Neural crest cell (in vitro differentiated cells): Measurements from ENCODE around the gene SPRED1. TPM values are rescaled to one million over a fixed set of nuclear protein-coding genes. Genes with fewer than 3 reads are reported as not detected.
"Not testable (repeated sequence)": the region's sequence is repeated elsewhere in the genome, so short reads cannot be mapped to it uniquely, and the experiment has no call there.

Source experiments
- DNase-seq: peaks from one replicate; pipeline ENCODE4 v3.0.0; 2021; ENCODE audit warnings: low read depth, mixed read lengths, low spot score
- H3K27ac Mint-ChIP-seq: one replicate; pipeline ENCODE4 v1.8.0; 2021; ENCODE audit warnings: mild to moderate bottlenecking, mixed read lengths; ENCODE audit not compliant: unreplicated experiment
- H3K27me3 Mint-ChIP-seq: 2 replicates; pipeline ENCODE4 v1.8.0; 2021; ENCODE audit warnings: low read depth, mild to moderate bottlenecking, mixed read lengths
- H3K36me3 Mint-ChIP-seq: 2 replicates; pipeline ENCODE4 v1.8.0; 2021; ENCODE audit warnings: low read depth, mild to moderate bottlenecking, mixed read lengths
- H3K4me1 Mint-ChIP-seq: 2 replicates; pipeline ENCODE4 v1.8.0; 2021; ENCODE audit warnings: mixed read lengths
- H3K4me3 Mint-ChIP-seq: one replicate; pipeline ENCODE4 v1.8.0; 2021; ENCODE audit warnings: mild to moderate bottlenecking, mixed read lengths
- H3K9me3 Mint-ChIP-seq: 2 replicates; pipeline ENCODE4 v1.8.0; 2021; ENCODE audit warnings: mixed read lengths
- CTCF ChIP-seq: fragments of 200-600 bp; sonication (generic); conservative IDR thresholded peaks from 2 replicates; pipeline ENCODE4 v1.5.0; 2021; ENCODE audit warnings: antibody characterized with exemption, mild to moderate bottlenecking
- total RNA-seq: library from RNA; stranded (reverse); gene quantifications from 2 replicates; pipeline ENCODE4 v1.2.1, GENCODE V29; 2021

SPRED1 gene
- total RNA-seq, 1 donor from 2014 or later: 44.2 TPM

DNA sequence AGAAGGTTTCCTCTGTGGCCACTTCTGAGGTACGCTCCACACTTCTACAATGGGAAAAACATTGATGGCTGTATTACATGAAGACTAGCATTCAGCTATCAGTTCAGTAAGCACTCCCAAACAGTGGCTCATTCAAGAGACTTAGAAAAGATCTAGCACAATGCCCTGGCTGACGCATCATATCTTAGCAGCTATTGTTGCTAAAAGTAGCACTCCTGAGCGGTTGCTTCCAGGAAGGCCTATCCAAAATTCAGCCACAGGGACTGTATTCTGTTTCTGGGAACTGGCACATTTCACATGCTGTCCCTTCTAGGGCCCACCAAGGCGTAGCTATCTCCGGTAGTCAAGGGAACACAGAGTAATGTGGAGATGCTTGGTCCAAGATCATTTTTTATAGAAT lies 21.2 kb upstream of the SPRED1 start:
- H3K27ac Mint-ChIP-seq: no peak overlapping the region
- DNase-seq: no peak
- TF ChIP-seq CTCF: no peak
- no peaks in the 10 kb centered on the region for H3K9me3 Mint-ChIP-seq
- H3K36me3 Mint-ChIP-seq: no peaks in the 10 kb centered on the region
- H3K4me3 Mint-ChIP-seq: no peak overlapping the region
- peaks cover 40% of the 10 kb centered on the region for H3K4me1 Mint-ChIP-seq
- H3K27me3 Mint-ChIP-seq: no peaks in the 10 kb centered on the region

- H3K4me1 Mint-ChIP-seq, H3K9me3 Mint-ChIP-seq, DNase-seq, H3K36me3 Mint-ChIP-seq, H3K27me3 Mint-ChIP-seq, H3K4me3 Mint-ChIP-seq, H3K27ac Mint-ChIP-seq: not testable (repeated sequence)
Observed at GRCh38 chr15:38237021-38237420, 15.6 kb upstream of the SPRED1 start.

- DNase-seq: no peak
- no peaks in the 10 kb centered on the region for H3K27me3 Mint-ChIP-seq
- no peak for TF ChIP-seq CTCF
- H3K4me1 Mint-ChIP-seq: no peaks in the 10 kb centered on the region
- H3K27ac Mint-ChIP-seq: no peak overlapping the region
- H3K9me3 Mint-ChIP-seq: peaks cover 3% of the 10 kb centered on the region
- no peaks in the 10 kb centered on the region for H3K36me3 Mint-ChIP-seq
- H3K4me3 Mint-ChIP-seq: no peak overlapping the region
Observed at GRCh38 chr15:38238311-38238710, 14.3 kb upstream of the SPRED1 start.

- no peak for DNase-seq
- no peak for TF ChIP-seq CTCF
- H3K4me3 Mint-ChIP-seq: no peak overlapping the region
- no peaks in the 10 kb centered on the region for H3K27me3 Mint-ChIP-seq
- peaks cover 3% of the 10 kb centered on the region for H3K9me3 Mint-ChIP-seq
- H3K36me3 Mint-ChIP-seq: no peaks in the 10 kb centered on the region
- peaks cover 4% of the 10 kb centered on the region for H3K4me1 Mint-ChIP-seq
- H3K27ac Mint-ChIP-seq: no peak overlapping the region
Observed at GRCh38 chr15:38242055-38242454, 10.6 kb upstream of the SPRED1 start.

DNA sequence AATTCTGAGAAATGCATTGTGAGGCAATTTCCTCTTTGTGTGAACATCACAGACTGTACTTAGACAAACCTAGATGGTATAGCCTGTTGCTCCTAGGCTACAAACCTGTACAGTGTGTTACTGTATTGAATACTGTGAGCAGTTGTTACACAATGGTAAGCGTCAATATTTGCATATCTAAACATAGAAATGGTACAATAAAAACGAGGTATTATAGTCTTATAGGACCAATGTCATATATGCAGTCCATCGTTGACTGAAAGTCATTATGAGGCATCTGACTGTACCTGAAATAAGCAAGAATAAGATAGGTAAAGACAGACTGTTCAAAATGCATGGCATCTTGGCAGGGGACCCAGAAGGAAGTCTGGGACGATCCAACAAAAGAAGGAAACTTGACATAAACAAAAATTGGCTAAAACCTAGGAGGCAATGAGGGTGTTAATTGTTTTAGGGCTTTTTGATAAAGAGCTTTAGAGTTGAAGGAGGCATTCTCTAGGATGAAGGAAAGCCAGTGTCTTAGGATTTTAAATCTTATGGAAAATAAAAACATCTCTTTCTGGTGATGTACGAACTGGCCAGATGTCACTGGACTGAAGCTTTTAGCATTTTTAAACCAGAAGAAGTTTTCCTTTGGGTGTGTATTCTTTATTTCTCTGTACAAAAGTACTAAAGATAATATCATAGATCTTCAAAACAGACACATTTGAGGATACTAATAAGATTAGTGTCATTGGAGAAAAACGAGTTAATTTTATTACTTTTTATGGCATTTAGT lies 9.2 kb upstream of the SPRED1 start:
- Mint-ChIP-seq H3K9me3 (peaks cover 3% of the 10 kb centered on the region), H3K27ac (no peak overlapping the region), H3K4me1 (peaks cover 10% of the 10 kb centered on the region), H3K27me3 (no peaks in the 10 kb centered on the region), H3K4me3 (no peak overlapping the region), H3K36me3 (no peaks in the 10 kb centered on the region)
- no peak for TF ChIP-seq CTCF
- no peak for DNase-seq

GRCh38 chr15:38247336-38247735 lies 5.3 kb upstream of the SPRED1 start:
- Mint-ChIP-seq H3K27ac (no peak overlapping the region), H3K9me3 (peaks cover under 1% of the 10 kb centered on the region), H3K36me3 (no peaks in the 10 kb centered on the region), H3K4me1 (peaks cover 36% of the 10 kb centered on the region), H3K27me3 (peaks cover 7% of the 10 kb centered on the region), H3K4me3 (no peak overlapping the region)
- no peak for TF ChIP-seq CTCF
- no peak for DNase-seq
